Measurements from ENCODE around the gene FZD10. TPM values are rescaled to one million over a fixed set of nuclear protein-coding genes. Genes with fewer than 3 reads are reported as not detected.

Gene FZD10
- total and polyA plus RNA-seq, 2 of the 4 experiments (the other 2 are of a cell fraction): not detected

GRCh38 chr12:130130346-130130745 lies 31.9 kb upstream of the FZD10 start:
- no peak overlapping the region for H3K4me2 ChIP-seq (ENCODE audit: low read depth, low read length)
- H2BK20ac ChIP-seq (ENCODE audit: low read depth, low read length): no peak overlapping the region
- ChIA-PET POLR2A (ENCODE audit: unreplicated experiment) (no interaction called here), CTCF (no interaction called here)
- no peaks in the 10 kb centered on the region for H3K9me1 ChIP-seq (ENCODE audit: insufficient read depth, low read length)
- peaks cover 52% of the 10 kb centered on the region for H3K9me3 ChIP-seq (ENCODE audit: control insufficient read depth, insufficient read depth, low read length)
- no TSS peak for BruUV-seq (replicated peaks)
- no peak overlapping the region for H3K9ac ChIP-seq (ENCODE audit: low read depth, low read length)
- in situ Hi-C loops (cut with MboI; ENCODE audit: low sequenced_read_pairs) (no loop called here), dilution Hi-C loops (cut with HindIII; ENCODE audit: low sequenced_read_pairs, unreplicated experiment) (no loop called here), intact Hi-C loops (cut with micrococcal nuclease) (no loop called here)
- H3K27ac ChIP-seq (ENCODE audit: insufficient read depth, low read length): no peak overlapping the region
- no peaks in the 10 kb centered on the region for H3K79me1 ChIP-seq (ENCODE audit: low read depth in 1 of 2, low read length in 2 of 2)
- no peaks in the 10 kb centered on the region for H4K20me1 ChIP-seq (ENCODE audit: insufficient read depth, low read length)
- no peak for DNase-seq
- H3K36me3 ChIP-seq (ENCODE audit: control insufficient read depth, insufficient read depth, low read length): no peaks in the 10 kb centered on the region
- H2BK5ac ChIP-seq (ENCODE audit: low read depth, low read length, poor library complexity, severe bottlenecking): no peak overlapping the region
- H4K5ac ChIP-seq (ENCODE audit: low read depth, low read length): no peak overlapping the region
- H2AK9ac ChIP-seq (replicated peaks; ENCODE audit: low read depth, low read length, poor library complexity): no peak overlapping the region
- no peak overlapping the region for H4K91ac ChIP-seq (ENCODE audit: insufficient read depth, low read depth, low read length)
- no peaks in the 10 kb centered on the region for H3K4me1 ChIP-seq (ENCODE audit: control insufficient read depth, insufficient read depth, low read length)
- no peak overlapping the region for H3K4ac ChIP-seq (ENCODE audit: low read depth, low read length)
- TF ChIP-seq SMC3 (IDR thresholded peaks at IDR 0.05; ENCODE audit: low read depth, low read length) (no peak), ELK1 (IDR thresholded peaks at IDR 0.05; ENCODE audit: borderline replicate concordance, low read depth, low read length) (no peak), RCOR1 (IDR thresholded peaks at IDR 0.05; ENCODE audit: insufficient replicate concordance, low read length) (no peak), USF2 (IDR thresholded peaks at IDR 0.05; ENCODE audit: low read depth, low read length) (no peak), CHD1 (IDR thresholded peaks at IDR 0.05; ENCODE audit: low read depth, low read length) (no peak), RAD21 (IDR thresholded peaks at IDR 0.05; ENCODE audit: low read length) (no peak), BHLHE40 (IDR thresholded peaks at IDR 0.05; ENCODE audit: low read depth, low read length) (no peak), MAZ (IDR thresholded peaks at IDR 0.05; ENCODE audit: borderline replicate concordance, low read depth, low read length) (no peak), NFE2L2 (IDR thresholded peaks at IDR 0.05; ENCODE audit: low read depth, low read length) (no peak), POLR2A (IDR thresholded peaks at IDR 0.05; ENCODE audit: low read depth, low read length) (no peak), MAFK (IDR thresholded peaks at IDR 0.05; ENCODE audit: low read depth, low read length) (no peak), RFX5 (IDR thresholded peaks at IDR 0.05; ENCODE audit: low read depth, low read length) (no peak), CEBPB (IDR thresholded peaks at IDR 0.05; ENCODE audit: low read depth, low read length) (no peak), MXI1 (IDR thresholded peaks at IDR 0.05; ENCODE audit: borderline replicate concordance, low read depth, low read length) (no peak), CTCF (conservative IDR thresholded peaks at IDR 0.05; ENCODE audit: low read depth, low read length) (no peak)
- H2AFZ ChIP-seq (replicated peaks; ENCODE audit: low read length, poor library complexity): no peak overlapping the region
- H3K56ac ChIP-seq (ENCODE audit: extremely low read depth, insufficient read depth, low read length): no peak overlapping the region
- 50% methylated on average over 1 of the region's 6 CpGs; no CpG with 5 or more reads in 1 of the 2 experiments for WGBS, 2 experiments (ENCODE audit: extremely low coverage in 2 of 2, insufficient read length in 1 of 2)
- no peak overlapping the region for H3K4me3 ChIP-seq (ENCODE audit: insufficient read depth, low read depth, low read length)
- no peak overlapping the region for H4K8ac ChIP-seq (ENCODE audit: low read depth in 2 of 2, low read length in 2 of 2)
- no peak overlapping the region for H2BK120ac ChIP-seq (ENCODE audit: low read depth, low read length)
- H3K23ac ChIP-seq (ENCODE audit: low read depth, low read length): no peak overlapping the region
- no peak overlapping the region for H2AK5ac ChIP-seq (ENCODE audit: low read depth, low read length)
- H3K14ac ChIP-seq (replicated peaks; ENCODE audit: low read depth, low read length): no peak overlapping the region
- H2BK15ac ChIP-seq (ENCODE audit: low read depth, low read length): no peak overlapping the region
- no peak overlapping the region for H3K18ac ChIP-seq (ENCODE audit: low read depth, low read length)
- no peak for ATAC-seq (ENCODE audit: low read depth)
- H3K27me3 ChIP-seq (ENCODE audit: control insufficient read depth, insufficient read depth, low read length): no peaks in the 10 kb centered on the region

All from IMR-90 (cell line).